HuH-7 (cell line): Measurements from ENCODE around the gene TUBB6.
A peak's percentile ranks its signal among the peaks of the same experiment; 100 is the strongest.

Experiments used
- DNase-seq: peaks from one replicate; pipeline ENCODE4 v3.0.0; 2011; ENCODE audit warnings: low spot score

TUBB6 gene

GRCh38 chr18:12314591-12315305, 6.7 kb downstream of the TUBB6 start:
- DNase-seq, result no peak

- DNase-seq, result no peak
Measured at GRCh38 chr18:12315490-12315889, 7.4 kb downstream of the TUBB6 start.

- no peak for DNase-seq
Measured at GRCh38 chr18:12315911-12316310, 7.9 kb downstream of the TUBB6 start.

GRCh38 chr18:12317664-12318333, 9.8 kb downstream of the TUBB6 start:
- DNase-seq, result no peak

- DNase-seq, result no peak
Measured at GRCh38 chr18:12318334-12318697, 10.3 kb downstream of the TUBB6 start.

GRCh38 chr18:12318857-12319256, 10.8 kb downstream of the TUBB6 start:
- no peak for DNase-seq

- no peak for DNase-seq
Measured at GRCh38 chr18:12321333-12321732, 13.3 kb downstream of the TUBB6 start.

- DNase-seq, result no peak
Measured at GRCh38 chr18:12324991-12325725, 17.1 kb downstream of the TUBB6 start.

GRCh38 chr18:12325726-12326245, 17.7 kb downstream of the TUBB6 start:
- no peak for DNase-seq

- no peak for DNase-seq
Measured at GRCh38 chr18:12326711-12327460, 18.8 kb downstream of the TUBB6 start.

- peak; percentile 97 for DNase-seq
Measured at GRCh38 chr18:12327510-12328178, 19.6 kb downstream of the TUBB6 start.

GRCh38 chr18:12328179-12328823, 20.3 kb downstream of the TUBB6 start:
- no peak for DNase-seq

- no peak for DNase-seq
Measured at GRCh38 chr18:12329125-12329698, 21.2 kb downstream of the TUBB6 start.

- DNase-seq, result no peak
Measured at GRCh38 chr18:12330766-12331165, 22.7 kb downstream of the TUBB6 start.

- no peak for DNase-seq
Measured at GRCh38 chr18:12333506-12334290, 25.7 kb downstream of the TUBB6 start.

GRCh38 chr18:12334366-12334808, 26.3 kb downstream of the TUBB6 start:
- DNase-seq, result no peak

GRCh38 chr18:12334863-12335262, 26.8 kb downstream of the TUBB6 start:
- DNase-seq, result no peak

- no peak for DNase-seq
Measured at GRCh38 chr18:12335503-12335902, 27.5 kb downstream of the TUBB6 start.

- no peak for DNase-seq
Measured at GRCh38 chr18:12336171-12336613, 28.2 kb downstream of the TUBB6 start.

- DNase-seq, result peak; percentile 75
Measured at GRCh38 chr18:12336887-12337286, 28.8 kb downstream of the TUBB6 start.
